HepG2 (cell line): ENCODE results near the gene PLIN1. TPM values are rescaled to one million over a fixed set of nuclear protein-coding genes. Genes with fewer than 3 reads are reported as not detected.

Experiments used
- ATAC-seq: fragments of 200-7000 bp; cut with Tn5 transposase; 3 replicates; pipeline ENCODE4 v1.9.1; 2020; ENCODE audit warnings: mild to moderate bottlenecking, moderate library complexity
- BruUV-seq: library from RNA; stranded (reverse); fragments of 400-500 nt; replicated peaks from 2 replicates; lab custom pipeline; 2021; lab: Mats Ljungman, UMichigan
- CTCF ChIA-PET: fragments of 300-600 bp; formaldehyde crosslinking; extraction: SDS; loops from one replicate; lab custom pipeline; 2021; ENCODE audit warnings: low total read pairs, inconsistent platforms, low intra/inter-chr PET ratio; lab: Yijun Ruan, JAX
- POLR2A ChIA-PET: fragments of 350-600 bp; sonication (Branson Sonifier 250); formaldehyde crosslinking; loops from one replicate; lab custom pipeline; 2020; ENCODE audit warnings: antibody characterized with exemption, inconsistent platforms; lab: Yijun Ruan, JAX
- DNase-seq: peaks from one replicate; pipeline ENCODE4 v3.0.0-alpha.2; 2015; ENCODE audit warnings: low spot score
- FAIRE-seq: peaks from 3 replicates; lab custom pipeline; 2011; peaks lifted over from hg19 to GRCh38; lab: Jason Lieb, UNC
- H2AFZ ChIP-seq: one replicate; pipeline ENCODE4 v1.6.1; 2011; ENCODE audit warnings: low read length, inconsistent platforms
- H3K27ac ChIP-seq: fragments of 300-600 bp; 3 replicates; pipeline ENCODE4 v1.8.0; 2011; ENCODE audit warnings: mixed run types, mild to moderate bottlenecking, mixed read lengths, low read length, inconsistent platforms; ENCODE audit not compliant: insufficient read depth; ENCODE audit errors: extremely low read length
- H3K27me3 ChIP-seq, 2 experiments: fragments of 200-600 bp in 1 of 2; 2 replicates in 1 of 2; 3 replicates in 1 of 2; pipeline versions ENCODE4 v1.6.0 to v1.8.0; 2011; ENCODE audit warnings: low read length in 2 of 2, mild to moderate bottlenecking in 2 of 2, moderate library complexity in 2 of 2, inconsistent platforms in 1 of 2; ENCODE audit not compliant: insufficient read depth in 2 of 2, control insufficient read depth in 1 of 2
- H3K36me3 ChIP-seq, 2 experiments: fragments of 200-600 bp in 1 of 2; replicated peaks in 1 of 2; 2 replicates in 1 of 2; 3 replicates in 1 of 2; pipeline versions ENCODE4 v1.5.1 to v1.8.0; 2011; ENCODE audit warnings: low read length in 2 of 2, inconsistent platforms in 1 of 2; ENCODE audit not compliant: insufficient read depth in 2 of 2, control insufficient read depth in 1 of 2
- H3K4me1 ChIP-seq: 2 replicates; pipeline ENCODE4 v1.5.1; 2012; ENCODE audit warnings: low read length, inconsistent platforms; ENCODE audit not compliant: insufficient read depth
- H3K4me2 ChIP-seq: 2 replicates; pipeline ENCODE4 v1.6.0; 2011; ENCODE audit warnings: low read depth, low read length, inconsistent platforms
- H3K4me3 ChIP-seq, 3 experiments: fragments of 200-600 bp in 1 of 3; sonication (generic), shearing (Covaris generic) in 1 of 3; replicated peaks in 1 of 3; 2 replicates each; pipeline ENCODE4 v1.5.1; 2011 to 2016; ENCODE audit warnings: low read length in 3 of 3, inconsistent platforms in 2 of 3, low read depth in 2 of 3, mild to moderate bottlenecking in 2 of 3, control low read depth in 1 of 3, mixed read lengths in 1 of 3; ENCODE audit not compliant: insufficient read depth in 1 of 3
- H3K79me2 ChIP-seq: one replicate; pipeline ENCODE4 v1.6.1; 2011; ENCODE audit warnings: low read length, inconsistent platforms; ENCODE audit not compliant: insufficient read depth
- H3K9ac ChIP-seq: 2 replicates; pipeline ENCODE4 v1.6.0; 2011; ENCODE audit warnings: mild to moderate bottlenecking, low read depth, low read length, inconsistent platforms; ENCODE audit not compliant: insufficient read depth
- H3K9me3 ChIP-seq: 2 replicates; pipeline ENCODE4 v1.5.1; 2012; ENCODE audit warnings: mild to moderate bottlenecking, low read length
- H4K20me1 ChIP-seq: 2 replicates; pipeline ENCODE4 v1.6.0; 2011; ENCODE audit warnings: inconsistent platforms, mild to moderate bottlenecking, low read length, moderate library complexity; ENCODE audit not compliant: insufficient read depth
- ATAD3A ChIP-seq: sonication (generic); formaldehyde crosslinking; IDR thresholded peaks from 2 replicates; pipeline ENCODE4 v1.4.0; 2020; ENCODE audit warnings: missing genetic modification reagents
- HMG20A ChIP-seq: IDR thresholded peaks from 2 replicates; pipeline ENCODE4 v1.6.1; 2016; ENCODE audit warnings: borderline replicate concordance
- JUN ChIP-seq: sonication (generic); formaldehyde crosslinking; IDR thresholded peaks from 2 replicates; pipeline ENCODE4 v1.4.0; 2020; ENCODE audit warnings: mild to moderate bottlenecking, missing genetic modification reagents
- KDM2A ChIP-seq: sonication (generic); formaldehyde crosslinking; IDR thresholded peaks from 2 replicates; pipeline ENCODE4 v1.4.0; 2020; ENCODE audit warnings: low read depth, missing genetic modification reagents, borderline replicate concordance
- NCOA5 ChIP-seq: sonication (generic); formaldehyde crosslinking; IDR thresholded peaks from 2 replicates; pipeline ENCODE4 v1.4.0; 2020; ENCODE audit warnings: missing genetic modification reagents
- SRSF1 ChIP-seq: fragments of 200-400 bp; formaldehyde crosslinking; optimal IDR thresholded peaks from 2 replicates; pipeline ENCODE3; 2017; ENCODE audit warnings: mild to moderate bottlenecking, low read depth, low read length, moderate library complexity
- ZC3H4 ChIP-seq: sonication (generic); formaldehyde crosslinking; IDR thresholded peaks from 2 replicates; pipeline ENCODE4 v1.4.0; 2020; ENCODE audit warnings: missing genetic modification reagents, borderline replicate concordance
- ZNF224 ChIP-seq: sonication (generic); formaldehyde crosslinking; IDR thresholded peaks from 2 replicates; pipeline ENCODE4 v1.5.0; 2020; ENCODE audit warnings: mild to moderate bottlenecking, missing genetic modification reagents
- ZNF460 ChIP-seq: sonication (generic); formaldehyde crosslinking; IDR thresholded peaks from 2 replicates; pipeline ENCODE4 v1.5.1; 2020; ENCODE audit warnings: missing genetic modification reagents, mild to moderate bottlenecking, borderline replicate concordance
- ZNF724P ChIP-seq: sonication (generic); formaldehyde crosslinking; IDR thresholded peaks from 2 replicates; pipeline ENCODE4 v1.8.0; 2022; ENCODE audit warnings: missing genetic modification reagents, borderline replicate concordance
- WGBS: methylation state at CpG from one replicate; pipeline ENCODE4 v1.1.6; 2017; ENCODE audit warnings: low lambda C conversion rate; 5-methylcytosine and 5-hydroxymethylcytosine counted together
- in situ Hi-C: cut with HindIII; loops from 2 replicates; pipeline ENCODE4 v1.10.0; 2017; ENCODE audit warnings: low pct_unique_long_range_greater_than_20kb; ENCODE audit not compliant: extremely low pct_ligation_motif_present
- intact Hi-C: fragments of 100-400 bp; cut with micrococcal nuclease; formaldehyde crosslinking; loops from one replicate; pipeline ENCODE4 v1.10.0; 2022; ENCODE audit not compliant: unreplicated experiment
- polyA plus RNA-seq, 8 experiments: library from polyadenylated mRNA; depleted of rRNA in 3 of 8; stranded (reverse) in 7 of 8; unstranded in 1 of 8; fragments of >200 nt; fragmentation: Illumina TruSeq in 4 of 8; extraction: Trizol in 4 of 8; gene quantifications; 2 replicates each; pipeline versions ENCODE4 v1.2.1 to v1.2.3, GENCODE V29; 2011 to 2016; ENCODE audit warnings: low read depth in 4 of 8, missing spikeins in 1 of 8, mixed read lengths in 1 of 8; ENCODE audit not compliant: insufficient read depth in 1 of 8
- total RNA-seq, 5 experiments: library from RNA; depleted of rRNA; stranded (reverse); fragments of >200 nt; fragmentation: Illumina TruSeq; extraction: Trizol; gene quantifications; 2 replicates each; pipeline ENCODE4 v1.2.3, GENCODE V29; 2016; ENCODE audit warnings: low read depth in 1 of 5
- TF ChIP-seq, protein P1 (sequence below): sonication (generic); formaldehyde crosslinking; IDR thresholded peaks from 2 replicates; pipeline ENCODE4 v1.4.0; 2020; ENCODE audit warnings: missing genetic modification reagents
- TF ChIP-seq, protein P2 (sequence below): sonication (generic); formaldehyde crosslinking; IDR thresholded peaks from 2 replicates; pipeline ENCODE4 v1.4.0; 2020; ENCODE audit warnings: missing genetic modification reagents, mild to moderate bottlenecking, borderline replicate concordance
- TF ChIP-seq, protein P3 (sequence below): sonication (generic); formaldehyde crosslinking; IDR thresholded peaks from 2 replicates; pipeline ENCODE4 v1.8.1; 2023; ENCODE audit warnings: mild to moderate bottlenecking, inconsistent platforms, moderate library complexity, missing genetic modification reagents, borderline replicate concordance
- TF ChIP-seq, protein P4 (sequence below): sonication (generic); formaldehyde crosslinking; IDR thresholded peaks from 2 replicates; pipeline ENCODE4 v1.5.1; 2020; ENCODE audit warnings: mild to moderate bottlenecking, missing genetic modification reagents, borderline replicate concordance

Gene PLIN1
- total and polyA plus RNA-seq, 2 of the 13 experiments (the other 11 are each of a cell fraction or from before 2014, with no cell fraction given), result 0.74 to 1.2 TPM

DNA sequence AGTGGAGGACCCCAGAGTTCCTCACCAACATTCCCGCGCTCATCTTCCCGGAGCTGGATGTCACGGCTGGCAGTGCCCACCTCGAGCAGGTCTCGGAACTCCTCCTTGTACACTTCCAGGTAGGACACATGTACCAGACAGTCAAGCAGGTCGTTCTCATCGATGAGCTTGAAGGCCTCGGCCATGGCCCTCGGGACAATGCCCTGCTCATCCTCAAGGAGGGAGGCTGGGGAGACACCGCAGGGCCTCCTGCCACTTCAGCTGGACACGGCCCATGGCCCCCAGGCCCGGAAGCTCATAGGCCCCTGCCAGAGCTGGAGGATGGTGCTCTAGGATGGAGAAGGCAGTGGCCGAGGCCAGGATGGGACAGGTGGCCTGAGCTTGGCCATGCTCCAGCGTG lies 29.5 kb downstream of the PLIN1 start:
- Histone ChIP-seq H3K9ac (no peak overlapping the region), H4K20me1 (no peaks in the 10 kb centered on the region), H3K4me3 (no peak overlapping the region), H3K36me3 (no peaks in the 10 kb centered on the region; a peak in 1 of 5 replicates), H3K79me2 (no peaks in the 10 kb centered on the region), H3K27ac (no peak overlapping the region), H3K4me2 (no peak overlapping the region), H3K9me3 (no peaks in the 10 kb centered on the region), H3K4me1 (peaks cover 26% of the 10 kb centered on the region), H2AFZ (no peak overlapping the region), H3K27me3 (no peaks in the 10 kb centered on the region; a peak in 1 of 5 replicates)
- DNase-seq, result no peak
- WGBS, result 96% methylated on average over 12 of the region's 15 CpGs
- ChIA-PET POLR2A (no interaction called here), CTCF (no interaction called here)
- no peak for ATAC-seq
- TF ChIP-seq, protein P1, sequence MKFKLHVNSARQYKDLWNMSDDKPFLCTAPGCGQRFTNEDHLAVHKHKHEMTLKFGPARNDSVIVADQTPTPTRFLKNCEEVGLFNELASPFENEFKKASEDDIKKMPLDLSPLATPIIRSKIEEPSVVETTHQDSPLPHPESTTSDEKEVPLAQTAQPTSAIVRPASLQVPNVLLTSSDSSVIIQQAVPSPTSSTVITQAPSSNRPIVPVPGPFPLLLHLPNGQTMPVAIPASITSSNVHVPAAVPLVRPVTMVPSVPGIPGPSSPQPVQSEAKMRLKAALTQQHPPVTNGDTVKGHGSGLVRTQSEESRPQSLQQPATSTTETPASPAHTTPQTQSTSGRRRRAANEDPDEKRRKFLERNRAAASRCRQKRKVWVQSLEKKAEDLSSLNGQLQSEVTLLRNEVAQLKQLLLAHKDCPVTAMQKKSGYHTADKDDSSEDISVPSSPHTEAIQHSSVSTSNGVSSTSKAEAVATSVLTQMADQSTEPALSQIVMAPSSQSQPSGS (CRISPR knock-in tag), result no peak
- TF ChIP-seq SRSF1 (no peak), ZNF224 (CRISPR knock-in tag) (no peak), ZNF460 (CRISPR knock-in tag) (no peak), HMG20A (CRISPR knock-in tag) (no peak), JUN (CRISPR knock-in tag) (no peak), ZNF724P (CRISPR knock-in tag) (no peak), NCOA5 (CRISPR knock-in tag) (no peak), ZC3H4 (CRISPR knock-in tag) (no peak), ATAD3A (CRISPR knock-in tag) (no peak), KDM2A (no peak)
- TF ChIP-seq, protein P2, sequence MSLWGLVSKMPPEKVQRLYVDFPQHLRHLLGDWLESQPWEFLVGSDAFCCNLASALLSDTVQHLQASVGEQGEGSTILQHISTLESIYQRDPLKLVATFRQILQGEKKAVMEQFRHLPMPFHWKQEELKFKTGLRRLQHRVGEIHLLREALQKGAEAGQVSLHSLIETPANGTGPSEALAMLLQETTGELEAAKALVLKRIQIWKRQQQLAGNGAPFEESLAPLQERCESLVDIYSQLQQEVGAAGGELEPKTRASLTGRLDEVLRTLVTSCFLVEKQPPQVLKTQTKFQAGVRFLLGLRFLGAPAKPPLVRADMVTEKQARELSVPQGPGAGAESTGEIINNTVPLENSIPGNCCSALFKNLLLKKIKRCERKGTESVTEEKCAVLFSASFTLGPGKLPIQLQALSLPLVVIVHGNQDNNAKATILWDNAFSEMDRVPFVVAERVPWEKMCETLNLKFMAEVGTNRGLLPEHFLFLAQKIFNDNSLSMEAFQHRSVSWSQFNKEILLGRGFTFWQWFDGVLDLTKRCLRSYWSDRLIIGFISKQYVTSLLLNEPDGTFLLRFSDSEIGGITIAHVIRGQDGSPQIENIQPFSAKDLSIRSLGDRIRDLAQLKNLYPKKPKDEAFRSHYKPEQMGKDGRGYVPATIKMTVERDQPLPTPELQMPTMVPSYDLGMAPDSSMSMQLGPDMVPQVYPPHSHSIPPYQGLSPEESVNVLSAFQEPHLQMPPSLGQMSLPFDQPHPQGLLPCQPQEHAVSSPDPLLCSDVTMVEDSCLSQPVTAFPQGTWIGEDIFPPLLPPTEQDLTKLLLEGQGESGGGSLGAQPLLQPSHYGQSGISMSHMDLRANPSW (CRISPR knock-in tag), result no peak
- TF ChIP-seq, protein P3, sequence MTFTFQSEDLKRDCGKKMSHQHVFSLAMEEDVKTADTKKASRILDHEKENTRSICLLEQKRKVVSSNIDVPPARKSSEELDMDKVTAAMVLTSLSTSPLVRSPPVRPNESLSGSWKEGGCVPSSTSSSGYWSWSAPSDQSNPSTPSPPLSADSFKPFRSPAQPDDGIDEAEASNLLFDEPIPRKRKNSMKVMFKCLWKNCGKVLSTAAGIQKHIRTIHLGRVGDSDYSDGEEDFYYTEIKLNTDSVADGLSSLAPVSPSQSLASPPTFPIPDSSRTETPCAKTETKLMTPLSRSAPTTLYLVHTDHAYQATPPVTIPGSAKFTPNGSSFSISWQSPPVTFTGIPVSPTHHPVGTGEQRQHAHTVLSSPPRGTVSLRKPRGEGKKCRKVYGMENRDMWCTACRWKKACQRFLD, result no peak
- TF ChIP-seq, protein P4, sequence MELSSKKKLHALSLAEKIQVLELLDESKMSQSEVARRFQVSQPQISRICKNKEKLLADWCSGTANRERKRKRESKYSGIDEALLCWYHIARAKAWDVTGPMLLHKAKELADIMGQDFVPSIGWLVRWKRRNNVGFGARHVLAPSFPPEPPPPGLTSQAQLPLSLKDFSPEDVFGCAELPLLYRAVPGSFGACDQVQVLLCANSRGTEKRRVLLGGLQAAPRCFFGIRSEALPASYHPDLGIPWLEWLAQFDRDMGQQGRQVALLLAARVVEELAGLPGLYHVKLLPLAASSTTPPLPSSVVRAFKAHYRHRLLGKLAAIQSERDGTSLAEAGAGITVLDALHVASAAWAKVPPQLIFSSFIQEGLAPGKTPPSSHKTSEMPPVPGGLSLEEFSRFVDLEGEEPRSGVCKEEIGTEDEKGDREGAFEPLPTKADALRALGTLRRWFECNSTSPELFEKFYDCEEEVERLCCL (CRISPR knock-in tag), result no peak
- intact Hi-C loops, result no loop called here
- BruUV-seq, result no TSS peak
- in situ Hi-C loops, result no loop called here
- FAIRE-seq, result no peak
